Measurements from ENCODE around the gene CDH12. TPM values are rescaled to one million over a fixed set of nuclear protein-coding genes. Genes with fewer than 3 reads are reported as not detected.

CDH12 gene
- total RNA-seq, 1 experiment from 2014 or later = 0.21 TPM

GRCh38 chr5:22465616-22466015 lies 387.5 kb downstream of the CDH12 start:
- H3K27me3 ChIP-seq (ENCODE audit: control insufficient read depth, insufficient read depth, low read length) = no peaks in the 10 kb centered on the region
- no peak for DNase-seq
- H3K36me3 ChIP-seq (replicated peaks; ENCODE audit: control insufficient read depth, insufficient read depth, low read length) = no peaks in the 10 kb centered on the region
- H3K4me3 ChIP-seq (ENCODE audit: insufficient read depth, low read depth, low read length) = no peak overlapping the region

- Histone ChIP-seq H3K27me3 (ENCODE audit: control insufficient read depth, insufficient read depth, low read length) (no peaks in the 10 kb centered on the region), H3K36me3 (replicated peaks; ENCODE audit: control insufficient read depth, insufficient read depth, low read length) (no peaks in the 10 kb centered on the region), H3K4me3 (ENCODE audit: insufficient read depth, low read depth, low read length) (no peak overlapping the region)
- no peak for DNase-seq
Observed at GRCh38 chr5:22465177-22465576, 388.0 kb downstream of the CDH12 start.

- no peak for DNase-seq
- no peaks in the 10 kb centered on the region for H3K36me3 ChIP-seq (replicated peaks; ENCODE audit: control insufficient read depth, insufficient read depth, low read length)
- no peaks in the 10 kb centered on the region for H3K27me3 ChIP-seq (ENCODE audit: control insufficient read depth, insufficient read depth, low read length)
- H3K4me3 ChIP-seq (ENCODE audit: insufficient read depth, low read depth, low read length) = no peak overlapping the region
Observed at GRCh38 chr5:22460189-22460588, 393.0 kb downstream of the CDH12 start.

GRCh38 chr5:22432905-22433304 lies 420.2 kb downstream of the CDH12 start:
- H3K4me3 ChIP-seq (ENCODE audit: insufficient read depth, low read depth, low read length) = no peak overlapping the region
- no peak for DNase-seq
- H3K27me3 ChIP-seq (ENCODE audit: control insufficient read depth, insufficient read depth, low read length) = no peaks in the 10 kb centered on the region
- H3K36me3 ChIP-seq (replicated peaks; ENCODE audit: control insufficient read depth, insufficient read depth, low read length) = no peaks in the 10 kb centered on the region

GRCh38 chr5:22431840-22432239 lies 421.3 kb downstream of the CDH12 start:
- DNase-seq = no peak
- Histone ChIP-seq H3K4me3 (ENCODE audit: insufficient read depth, low read depth, low read length) (no peak overlapping the region), H3K27me3 (ENCODE audit: control insufficient read depth, insufficient read depth, low read length) (no peaks in the 10 kb centered on the region), H3K36me3 (replicated peaks; ENCODE audit: control insufficient read depth, insufficient read depth, low read length) (no peaks in the 10 kb centered on the region)

- Histone ChIP-seq H3K4me3 (ENCODE audit: insufficient read depth, low read depth, low read length) (no peak overlapping the region), H3K36me3 (replicated peaks; ENCODE audit: control insufficient read depth, insufficient read depth, low read length) (no peaks in the 10 kb centered on the region), H3K27me3 (ENCODE audit: control insufficient read depth, insufficient read depth, low read length) (no peaks in the 10 kb centered on the region)
- DNase-seq = no peak
Observed at GRCh38 chr5:22431406-22431805, 421.7 kb downstream of the CDH12 start.

- no peak overlapping the region for H3K4me3 ChIP-seq (ENCODE audit: insufficient read depth, low read depth, low read length)
- no peaks in the 10 kb centered on the region for H3K36me3 ChIP-seq (replicated peaks; ENCODE audit: control insufficient read depth, insufficient read depth, low read length)
- DNase-seq = no peak
- no peaks in the 10 kb centered on the region for H3K27me3 ChIP-seq (ENCODE audit: control insufficient read depth, insufficient read depth, low read length)
Observed at GRCh38 chr5:22411554-22412349, 441.4 kb downstream of the CDH12 start.

GRCh38 chr5:22391956-22392355 lies 461.2 kb downstream of the CDH12 start:
- H3K27me3 ChIP-seq (ENCODE audit: control insufficient read depth, insufficient read depth, low read length) = no peaks in the 10 kb centered on the region
- no peak for DNase-seq
- no peaks in the 10 kb centered on the region for H3K36me3 ChIP-seq (replicated peaks; ENCODE audit: control insufficient read depth, insufficient read depth, low read length)
- no peak overlapping the region for H3K4me3 ChIP-seq (ENCODE audit: insufficient read depth, low read depth, low read length)

GRCh38 chr5:22390888-22391287 lies 462.3 kb downstream of the CDH12 start:
- no peak overlapping the region for H3K4me3 ChIP-seq (ENCODE audit: insufficient read depth, low read depth, low read length)
- no peaks in the 10 kb centered on the region for H3K27me3 ChIP-seq (ENCODE audit: control insufficient read depth, insufficient read depth, low read length)
- H3K36me3 ChIP-seq (replicated peaks; ENCODE audit: control insufficient read depth, insufficient read depth, low read length) = no peaks in the 10 kb centered on the region
- no peak for DNase-seq

GRCh38 chr5:22372826-22373660 lies 480.1 kb downstream of the CDH12 start:
- H3K4me3 ChIP-seq (ENCODE audit: insufficient read depth, low read depth, low read length) = no peak overlapping the region
- DNase-seq = no peak
- no peaks in the 10 kb centered on the region for H3K36me3 ChIP-seq (replicated peaks; ENCODE audit: control insufficient read depth, insufficient read depth, low read length)

GRCh38 chr5:22372376-22372775 lies 480.8 kb downstream of the CDH12 start:
- Histone ChIP-seq H3K27me3 (ENCODE audit: control insufficient read depth, insufficient read depth, low read length) (no peaks in the 10 kb centered on the region), H3K36me3 (replicated peaks; ENCODE audit: control insufficient read depth, insufficient read depth, low read length) (no peaks in the 10 kb centered on the region), H3K4me3 (ENCODE audit: insufficient read depth, low read depth, low read length) (no peak overlapping the region)
- no peak for DNase-seq

More at GRCh38 chr5:22372826-22373660, 480.1 kb downstream of the CDH12 start:
- no peaks in the 10 kb centered on the region for H3K27me3 ChIP-seq (ENCODE audit: control insufficient read depth, insufficient read depth, low read length)

DNA sequence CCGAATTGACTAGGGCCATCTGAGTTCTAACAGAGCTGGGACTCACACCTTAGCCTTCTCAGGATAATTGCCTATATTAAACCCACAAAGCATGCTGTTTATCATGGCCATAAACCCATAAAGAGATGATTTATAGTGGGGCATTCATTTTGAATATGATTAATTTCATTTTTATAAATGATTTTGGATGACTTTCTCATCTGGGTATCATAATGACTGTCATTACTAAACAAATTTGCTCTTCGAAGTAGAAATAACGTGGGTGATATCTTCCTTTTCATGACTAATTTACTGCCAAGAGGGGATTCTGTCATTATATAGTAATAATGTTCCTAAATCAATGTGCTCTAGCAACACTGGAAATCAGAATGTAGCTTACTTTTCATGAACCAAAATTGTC lies 498.2 kb downstream of the CDH12 start:
- no peaks in the 10 kb centered on the region; the same call in 1 of the 2 replicates for H3K27me3 ChIP-seq (ENCODE audit: control insufficient read depth, insufficient read depth, low read length)
- no peak overlapping the region for H3K4me3 ChIP-seq (ENCODE audit: insufficient read depth, low read depth, low read length)
- H3K36me3 ChIP-seq (replicated peaks; ENCODE audit: control insufficient read depth, insufficient read depth, low read length) = no peaks in the 10 kb centered on the region
- DNase-seq = no peak

DNA sequence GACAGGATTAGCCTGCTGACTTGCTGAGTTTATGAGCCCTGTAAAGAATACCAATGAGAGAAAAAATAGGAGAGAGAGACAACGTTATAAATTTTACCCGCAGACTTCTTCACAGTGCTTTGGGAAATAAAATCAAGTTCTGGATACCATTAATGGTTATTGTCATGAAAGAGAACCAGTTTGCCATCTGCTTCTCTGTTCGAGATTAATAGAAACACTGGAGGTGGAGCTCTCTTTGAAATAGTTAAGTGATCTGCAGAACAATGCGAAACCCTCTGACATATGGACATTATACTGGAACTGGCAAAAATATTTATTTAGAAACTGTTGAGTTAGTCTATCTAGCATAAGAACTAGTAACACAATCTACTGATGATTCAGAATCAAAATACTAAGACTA lies 500.7 kb downstream of the CDH12 start:
- Histone ChIP-seq H3K36me3 (replicated peaks; ENCODE audit: control insufficient read depth, insufficient read depth, low read length) (no peaks in the 10 kb centered on the region), H3K4me3 (ENCODE audit: insufficient read depth, low read depth, low read length) (no peak overlapping the region), H3K27me3 (ENCODE audit: control insufficient read depth, insufficient read depth, low read length) (no peaks in the 10 kb centered on the region; the same call in 1 of the 2 replicates)
- no peak for DNase-seq

DNA sequence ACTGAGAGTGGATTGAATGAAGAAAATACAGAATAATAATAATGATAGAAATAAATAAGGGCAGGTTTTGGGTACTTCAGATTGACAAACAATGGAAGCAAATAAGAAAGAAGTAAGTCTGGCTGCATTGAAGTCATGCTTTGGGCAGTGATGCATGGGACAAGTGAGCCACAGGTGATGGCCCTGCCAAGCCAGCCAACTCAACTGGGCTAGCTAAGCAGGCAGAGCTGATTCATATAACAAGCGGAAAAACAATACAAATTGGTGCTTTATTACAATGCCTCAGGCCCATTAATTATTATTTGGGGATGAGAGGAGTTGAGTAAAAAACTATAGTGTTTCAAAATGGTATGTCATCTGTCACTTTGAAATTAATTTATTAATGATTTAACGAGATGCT lies 502.0 kb downstream of the CDH12 start:
- H3K4me3 ChIP-seq (ENCODE audit: insufficient read depth, low read depth, low read length) = no peak overlapping the region
- no peaks in the 10 kb centered on the region for H3K36me3 ChIP-seq (replicated peaks; ENCODE audit: control insufficient read depth, insufficient read depth, low read length)
- no peak for DNase-seq
- no peaks in the 10 kb centered on the region; the same call in 1 of the 2 replicates for H3K27me3 ChIP-seq (ENCODE audit: control insufficient read depth, insufficient read depth, low read length)

- Histone ChIP-seq H3K36me3 (replicated peaks; ENCODE audit: control insufficient read depth, insufficient read depth, low read length) (no peaks in the 10 kb centered on the region), H3K4me3 (ENCODE audit: insufficient read depth, low read depth, low read length) (no peak overlapping the region), H3K27me3 (ENCODE audit: control insufficient read depth, insufficient read depth, low read length) (no peaks in the 10 kb centered on the region)
- no peak for DNase-seq
Observed at GRCh38 chr5:22348027-22348426, 505.1 kb downstream of the CDH12 start.

Measured in H7 (cell line).